Endothelial cell of umbilical vein (primary cell): ENCODE results near the gene CDKN2B-AS1. TPM values are rescaled to one million over a fixed set of nuclear protein-coding genes. Genes with fewer than 3 reads are reported as not detected.

Experiments used
- BruUV-seq: library from RNA; stranded (reverse); fragments of 400-500 nt; replicated peaks from 2 replicates; lab custom pipeline; 2021; lab: Mats Ljungman, UMichigan
- CTCF ChIA-PET: fragments of 300-600, 350-600 bp; sonication (Branson Sonifier 250); formaldehyde crosslinking; loops from one replicate; lab custom pipeline; 2021; ENCODE audit warnings: antibody characterized with exemption, inconsistent platforms; lab: Charles Lee
- POLR2A ChIA-PET: fragments of 300-600, 350-600 bp; sonication (Branson Sonifier 250); formaldehyde crosslinking; loops from one replicate; lab custom pipeline; 2021; ENCODE audit warnings: antibody characterized with exemption, inconsistent platforms; lab: Charles Lee
- DNase-seq: peaks from one replicate; pipeline ENCODE4 v3.0.0-alpha.2; 2011; ENCODE audit warnings: low read depth, low spot score
- FAIRE-seq: peaks from 2 replicates; lab custom pipeline; 2011; peaks lifted over from hg19 to GRCh38; lab: Jason Lieb, UNC
- H2AFZ ChIP-seq: 2 replicates; pipeline ENCODE4 v1.6.0; 2012; ENCODE audit warnings: low read depth, low read length, control low read depth, inconsistent platforms
- H3K27ac ChIP-seq: 2 replicates; pipeline ENCODE4 v1.5.1; 2011; ENCODE audit warnings: low read depth, mild to moderate bottlenecking, control low read depth, low read length, moderate library complexity; ENCODE audit not compliant: insufficient read depth
- H3K27me3 ChIP-seq, 2 experiments: 2 replicates each; pipeline versions ENCODE4 v1.6.0 to v1.6.1; 2011; ENCODE audit warnings: low read length in 2 of 2, mixed read lengths in 1 of 2; ENCODE audit not compliant: control insufficient read depth in 2 of 2, insufficient read depth in 2 of 2
- H3K36me3 ChIP-seq, 2 experiments: 2 replicates in 1 of 2; 3 replicates in 1 of 2; pipeline ENCODE4 v1.5.1; 2011; ENCODE audit warnings: low read length in 2 of 2, mild to moderate bottlenecking in 1 of 2, moderate library complexity in 1 of 2; ENCODE audit not compliant: control insufficient read depth in 2 of 2, insufficient read depth in 2 of 2; ENCODE audit errors: extremely low read depth in 1 of 2
- H3K4me1 ChIP-seq: 3 replicates; pipeline ENCODE4 v1.5.1; 2011; ENCODE audit warnings: mild to moderate bottlenecking, low read length; ENCODE audit not compliant: control insufficient read depth, insufficient read depth; ENCODE audit errors: extremely low read depth
- H3K4me2 ChIP-seq: 2 replicates; pipeline ENCODE4 v1.6.1; 2011; ENCODE audit warnings: low read length, control low read depth, mixed read lengths; ENCODE audit not compliant: insufficient read depth
- H3K4me3 ChIP-seq, 3 experiments: fragments of 200-600 bp in 1 of 3; sonication (generic), shearing (Covaris generic) in 1 of 3; replicated peaks in 1 of 3; 2 replicates each; pipeline ENCODE4 v1.5.1; 2011 to 2016; ENCODE audit warnings: control low read depth in 3 of 3, low read length in 3 of 3, mild to moderate bottlenecking in 2 of 3, inconsistent platforms in 1 of 3, low read depth in 1 of 3, moderate library complexity in 1 of 3; ENCODE audit not compliant: insufficient read depth in 1 of 3
- H3K79me2 ChIP-seq: 2 replicates; pipeline ENCODE4 v1.6.0; 2012; ENCODE audit warnings: low read length, inconsistent platforms; ENCODE audit not compliant: control insufficient read depth, insufficient read depth
- H3K9ac ChIP-seq: replicated peaks from 2 replicates; pipeline ENCODE3; 2011; ENCODE audit warnings: low read length, control low read depth; ENCODE audit not compliant: insufficient read depth; ENCODE audit errors: extremely low read depth
- H3K9me1 ChIP-seq: replicated peaks from 3 replicates; pipeline ENCODE4 v1.6.0; 2011; ENCODE audit warnings: mild to moderate bottlenecking, low read length; ENCODE audit not compliant: control insufficient read depth, insufficient read depth; ENCODE audit errors: extremely low read depth
- H3K9me3 ChIP-seq: replicated peaks from 2 replicates; pipeline ENCODE4 v1.5.1; 2012; ENCODE audit warnings: low read length, inconsistent platforms; ENCODE audit not compliant: control insufficient read depth, insufficient read depth
- H4K20me1 ChIP-seq: replicated peaks from 2 replicates; pipeline ENCODE3; 2011; ENCODE audit warnings: mild to moderate bottlenecking, low read length; ENCODE audit not compliant: control insufficient read depth, insufficient read depth; ENCODE audit errors: extremely low read depth
- GATA2 ChIP-seq: IDR thresholded peaks from 2 replicates; pipeline ENCODE4 v1.7.0; 2011; ENCODE audit warnings: low read depth, mild to moderate bottlenecking, moderate library complexity, mixed read lengths, low read length; ENCODE audit not compliant: insufficient read length, insufficient read depth
- POLR2AphosphoS5 ChIP-seq: IDR thresholded peaks from 2 replicates; pipeline ENCODE4 v1.6.1; 2012; ENCODE audit warnings: low read depth, mild to moderate bottlenecking, control low read depth, low read length, moderate library complexity; ENCODE audit not compliant: insufficient read depth
- dilution Hi-C: fragments of 300-500 bp; cut with MboI; formaldehyde crosslinking; loops from one replicate; pipeline ENCODE4 v1.15.0; 2019; ENCODE audit warnings: low sequenced_read_pairs; ENCODE audit not compliant: extremely low pct_ligation_motif_present
- intact Hi-C: fragments of 100-400 bp; cut with micrococcal nuclease; formaldehyde crosslinking; loops from one replicate; pipeline ENCODE4 v1.10.0; 2022
- polyA plus RNA-seq, 4 experiments: library from polyadenylated mRNA; depleted of rRNA in 3 of 4; stranded (reverse) in 3 of 4; unstranded in 1 of 4; fragments of >200 nt; gene quantifications; 2 replicates each; pipeline versions ENCODE4 v1.2.1 to v1.2.3, GENCODE V29; 2011 to 2012; ENCODE audit warnings: missing spikeins in 1 of 4
- total RNA-seq: library from RNA; stranded (reverse); gene quantifications from 2 replicates; pipeline ENCODE4 v1.2.3, GENCODE V29; 2021
- TF ChIP-seq, protein P1 (sequence below), 2 donors: IDR thresholded peaks; 1 replicate in 1 of 2; 2 replicates in 1 of 2; pipeline ENCODE4 v1.5.1; 2011; ENCODE audit warnings: low read length in 2 of 2, mild to moderate bottlenecking in 2 of 2, moderate library complexity in 2 of 2, control low read depth in 1 of 2, inconsistent platforms in 1 of 2, low read depth in 1 of 2; ENCODE audit not compliant: insufficient read depth in 1 of 2; ENCODE audit errors: extremely low read depth in 1 of 2

CDKN2B-AS1 gene
- total and polyA plus RNA-seq, 2 donors (not counting 3 experiments of a cell fraction or from before 2014, with no cell fraction given) = 0.44 to 1.9 TPM

DNA sequence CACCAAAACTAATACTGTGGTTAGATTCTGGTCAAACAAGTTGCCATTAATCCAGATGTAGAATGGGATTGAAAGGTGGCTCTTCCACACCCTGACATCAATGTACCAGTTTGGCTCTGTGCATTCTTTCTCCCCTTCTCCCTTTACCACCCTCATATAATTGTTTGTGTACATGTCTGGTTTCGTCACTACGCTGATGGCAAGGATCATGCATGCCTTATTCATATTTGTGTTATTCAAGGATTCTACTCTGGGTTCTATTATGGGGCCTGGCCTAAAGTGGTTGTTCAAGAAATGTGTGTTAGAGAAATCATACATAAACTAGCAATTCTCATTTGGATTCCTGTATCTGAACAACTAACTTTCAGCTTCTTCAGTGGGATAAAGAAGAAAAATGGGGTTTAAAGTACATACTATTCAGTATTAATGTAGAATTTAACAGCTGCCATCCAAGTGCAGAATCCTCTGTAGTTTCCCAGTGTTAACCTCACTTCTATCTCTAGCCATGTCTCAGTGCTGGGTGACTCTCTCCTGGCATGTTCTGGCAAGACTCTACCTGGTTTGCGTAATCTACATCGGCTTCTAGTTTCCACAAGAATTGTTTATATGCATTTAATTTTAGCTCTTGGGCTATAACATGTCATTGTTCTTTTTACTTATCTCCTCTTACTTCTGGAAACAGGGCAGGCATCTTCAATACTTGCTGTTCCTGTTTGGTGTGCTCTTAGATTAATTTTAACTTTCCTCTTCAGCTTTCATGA is 42.5 kb downstream of the CDKN2B-AS1 start:
- FAIRE-seq = no peak
- Histone ChIP-seq H3K27me3 (no peaks in the 10 kb centered on the region), H3K27ac (no peak overlapping the region), H3K4me1 (no peaks in the 10 kb centered on the region), H3K9me3 (no peaks in the 10 kb centered on the region), H3K9ac (no peak overlapping the region), H3K4me2 (no peak overlapping the region), H3K4me3 (no peak overlapping the region), H3K79me2 (no peaks in the 10 kb centered on the region), H3K36me3 (no peaks in the 10 kb centered on the region), H2AFZ (no peak overlapping the region), H3K9me1 (no peaks in the 10 kb centered on the region), H4K20me1 (no peaks in the 10 kb centered on the region)
- dilution Hi-C loops = no loop called here
- no peak for TF ChIP-seq GATA2
- CTCF ChIA-PET = interaction anchor here (0.6 to 7.1 kb wide), 16 partner anchors 13 to 834 kb away, joined by 3 to 77 read pairs (median 6); partner anchors contain the start of gene CDKN2B
- intact Hi-C loops = loop anchor here (5.0 kb wide), 2 partner anchors 105 to 415 kb away; no protein-coding TSS in a partner anchor
- no TSS peak for BruUV-seq
- DNase-seq = no peak
- POLR2A ChIA-PET = no interaction called here

DNA sequence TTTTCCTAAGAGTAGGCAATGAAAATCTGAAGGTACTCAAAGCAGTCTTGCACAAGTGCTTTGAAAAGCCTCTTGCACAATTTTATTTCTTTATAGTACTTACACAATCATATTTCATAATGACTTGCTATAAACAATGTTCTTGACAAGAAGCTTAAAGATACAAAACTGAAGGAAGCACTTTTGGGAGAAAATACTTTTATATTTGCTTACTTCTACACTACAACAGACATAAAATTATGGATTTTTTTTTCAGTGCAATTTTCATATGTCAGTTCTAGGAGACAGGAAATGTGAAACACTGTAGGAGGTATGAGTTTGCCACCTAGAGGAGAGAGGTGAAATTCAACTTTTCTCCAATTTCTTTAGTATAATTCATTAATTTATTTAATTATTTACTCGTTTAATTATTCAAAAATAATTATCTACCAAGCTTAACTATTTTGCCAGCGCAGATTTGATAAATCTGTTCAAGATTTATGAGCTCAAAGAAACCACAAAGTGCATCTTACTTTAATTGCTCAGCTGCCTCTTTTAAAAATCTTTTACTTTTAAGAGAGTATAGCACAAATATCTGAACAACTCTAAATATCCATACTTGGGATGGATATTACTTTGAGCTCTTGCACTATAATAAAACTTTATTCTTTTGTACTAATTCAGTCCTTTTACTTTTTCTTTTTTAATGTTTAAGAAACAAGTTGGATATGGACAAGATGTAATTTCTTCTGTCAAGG is 43.5 kb downstream of the CDKN2B-AS1 start:
- peak; percentile 51 for DNase-seq
- dilution Hi-C loops = no loop called here

More for the DNA sequence above, 43.5 kb downstream of the CDKN2B-AS1 start:
- Histone ChIP-seq H3K4me2 (no peak overlapping the region), H3K9ac (no peak overlapping the region), H3K4me3 (no peak overlapping the region), H4K20me1 (no peaks in the 10 kb centered on the region), H3K4me1 (no peaks in the 10 kb centered on the region), H3K79me2 (no peaks in the 10 kb centered on the region), H3K9me1 (no peaks in the 10 kb centered on the region), H3K36me3 (no peaks in the 10 kb centered on the region), H3K27me3 (no peaks in the 10 kb centered on the region), H2AFZ (no peak overlapping the region), H3K27ac (no peak overlapping the region), H3K9me3 (no peaks in the 10 kb centered on the region)
- CTCF ChIA-PET = interaction anchor here (0.6 to 7.1 kb wide), 19 partner anchors 8 to 833 kb away, joined by 3 to 77 read pairs (median 6); partner anchors contain the start of gene CDKN2B
- POLR2A ChIA-PET = no interaction called here
- BruUV-seq = no TSS peak
- FAIRE-seq = no peak
- intact Hi-C loops = loop anchor here (1.0 to 5.0 kb wide), 6 partner anchors 29 to 414 kb away; partner anchors contain the start of gene CDKN2B
- TF ChIP-seq, protein P1, sequence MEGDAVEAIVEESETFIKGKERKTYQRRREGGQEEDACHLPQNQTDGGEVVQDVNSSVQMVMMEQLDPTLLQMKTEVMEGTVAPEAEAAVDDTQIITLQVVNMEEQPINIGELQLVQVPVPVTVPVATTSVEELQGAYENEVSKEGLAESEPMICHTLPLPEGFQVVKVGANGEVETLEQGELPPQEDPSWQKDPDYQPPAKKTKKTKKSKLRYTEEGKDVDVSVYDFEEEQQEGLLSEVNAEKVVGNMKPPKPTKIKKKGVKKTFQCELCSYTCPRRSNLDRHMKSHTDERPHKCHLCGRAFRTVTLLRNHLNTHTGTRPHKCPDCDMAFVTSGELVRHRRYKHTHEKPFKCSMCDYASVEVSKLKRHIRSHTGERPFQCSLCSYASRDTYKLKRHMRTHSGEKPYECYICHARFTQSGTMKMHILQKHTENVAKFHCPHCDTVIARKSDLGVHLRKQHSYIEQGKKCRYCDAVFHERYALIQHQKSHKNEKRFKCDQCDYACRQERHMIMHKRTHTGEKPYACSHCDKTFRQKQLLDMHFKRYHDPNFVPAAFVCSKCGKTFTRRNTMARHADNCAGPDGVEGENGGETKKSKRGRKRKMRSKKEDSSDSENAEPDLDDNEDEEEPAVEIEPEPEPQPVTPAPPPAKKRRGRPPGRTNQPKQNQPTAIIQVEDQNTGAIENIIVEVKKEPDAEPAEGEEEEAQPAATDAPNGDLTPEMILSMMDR (IDR thresholded peaks at IDR 0.05; ENCODE audit: extremely low read depth in 1 of 2, insufficient read depth in 1 of 2, low read depth in 1 of 2, low read length in 2 of 2) = peak; percentile 22 to 38
- TF ChIP-seq POLR2AphosphoS5 = no peak
